Osteocyte (in vitro differentiated cells): ENCODE data around the gene NRXN3. TPM values are rescaled to one million over a fixed set of nuclear protein-coding genes. Genes with fewer than 3 reads are reported as not detected.

ENCODE experiments used
- DNase-seq: peaks from one replicate; pipeline ENCODE4 v3.0.0; 2021; ENCODE audit warnings: mixed read lengths; ENCODE audit not compliant: unreplicated experiment; ENCODE audit errors: extremely low spot score
- H3K27ac Mint-ChIP-seq: one replicate; pipeline ENCODE4 v1.8.0; 2021; ENCODE audit warnings: mild to moderate bottlenecking, mixed read lengths; ENCODE audit not compliant: unreplicated experiment
- H3K27me3 Mint-ChIP-seq: one replicate; pipeline ENCODE4 v1.8.0; 2021; ENCODE audit warnings: mixed read lengths; ENCODE audit not compliant: unreplicated experiment
- H3K36me3 Mint-ChIP-seq: one replicate; pipeline ENCODE4 v1.8.0; 2021; ENCODE audit warnings: mixed read lengths; ENCODE audit not compliant: unreplicated experiment
- H3K4me1 Mint-ChIP-seq: one replicate; pipeline ENCODE4 v1.8.0; 2021; ENCODE audit warnings: mixed read lengths; ENCODE audit not compliant: unreplicated experiment
- H3K4me3 Mint-ChIP-seq: one replicate; pipeline ENCODE4 v1.8.0; 2021; ENCODE audit warnings: mild to moderate bottlenecking, moderate library complexity, mixed read lengths; ENCODE audit not compliant: unreplicated experiment
- H3K9me3 Mint-ChIP-seq: one replicate; pipeline ENCODE4 v1.8.0; 2021; ENCODE audit warnings: mixed read lengths; ENCODE audit not compliant: unreplicated experiment
- CTCF ChIP-seq: fragments of 200-600 bp; sonication (generic); IDR thresholded peaks from 2 replicates; pipeline ENCODE4 v1.5.0; 2021; ENCODE audit warnings: antibody characterized with exemption, mild to moderate bottlenecking, moderate library complexity
- total RNA-seq: library from RNA; stranded (reverse); gene quantifications from 2 replicates; pipeline ENCODE4 v1.2.1, GENCODE V29; 2021

Gene NRXN3
- total RNA-seq, 1 donor from 2014 or later, result 26.5 TPM

- TF ChIP-seq CTCF, result no peak
- Mint-ChIP-seq H3K4me3 (no peak overlapping the region), H3K27me3 (no peaks in the 10 kb centered on the region), H3K9me3 (peaks cover 6% of the 10 kb centered on the region), H3K36me3 (no peaks in the 10 kb centered on the region), H3K27ac (no peak overlapping the region), H3K4me1 (no peaks in the 10 kb centered on the region)
- no peak for DNase-seq
Observed at GRCh38 chr14:78978896-78979295, 808.7 kb downstream of the NRXN3 start.

DNA sequence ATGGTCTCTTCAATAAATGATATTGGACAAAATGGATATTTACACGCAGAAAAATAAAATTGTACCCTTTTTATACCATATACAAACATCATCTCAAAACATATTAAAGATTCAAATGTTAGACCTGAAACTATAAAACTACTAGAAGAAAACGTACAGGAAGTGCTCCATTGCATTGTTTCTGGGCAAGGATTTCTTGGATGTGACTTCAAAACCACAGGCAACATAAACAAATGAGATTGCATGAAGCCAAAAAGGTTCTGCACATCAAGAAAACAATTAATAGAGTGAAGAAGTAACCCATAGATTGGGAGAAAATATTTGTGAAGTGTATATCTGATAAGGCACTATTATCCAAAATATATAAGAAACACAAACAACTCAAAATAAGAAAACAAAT, 812.4 kb downstream of the NRXN3 start:
- TF ChIP-seq CTCF, result no peak
- H3K4me1 Mint-ChIP-seq, result no peaks in the 10 kb centered on the region
- H3K27ac Mint-ChIP-seq, result no peak overlapping the region
- H3K4me3 Mint-ChIP-seq, result no peak overlapping the region
- H3K27me3 Mint-ChIP-seq, result peaks cover 6% of the 10 kb centered on the region
- DNase-seq, result no peak
- H3K9me3 Mint-ChIP-seq, result peaks cover 6% of the 10 kb centered on the region
- no peaks in the 10 kb centered on the region for H3K36me3 Mint-ChIP-seq

DNA sequence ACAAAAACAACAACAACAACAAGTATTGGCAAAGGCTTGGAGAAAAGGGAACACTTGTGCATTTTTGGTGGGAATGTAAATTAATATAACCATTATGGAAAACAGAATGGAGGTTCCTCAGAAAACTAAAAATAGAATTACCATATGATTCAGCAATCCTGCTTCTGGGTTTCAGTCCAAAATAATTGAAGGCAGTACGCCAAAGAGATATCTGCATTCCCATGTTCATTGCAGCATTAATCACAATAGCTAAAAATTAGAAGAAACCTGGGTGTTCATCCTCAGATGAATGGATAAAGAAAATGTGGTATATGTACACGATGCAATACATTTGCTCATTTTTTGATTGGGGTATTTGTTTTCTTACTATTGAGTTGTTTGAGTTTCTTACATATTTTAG, 813.0 kb downstream of the NRXN3 start:
- H3K4me3 Mint-ChIP-seq, result no peak overlapping the region
- no peaks in the 10 kb centered on the region for H3K4me1 Mint-ChIP-seq
- H3K27ac Mint-ChIP-seq, result no peak overlapping the region
- H3K27me3 Mint-ChIP-seq, result peaks cover 10% of the 10 kb centered on the region
- DNase-seq, result no peak
- TF ChIP-seq CTCF, result no peak
- H3K36me3 Mint-ChIP-seq, result no peaks in the 10 kb centered on the region
- H3K9me3 Mint-ChIP-seq, result peaks cover 6% of the 10 kb centered on the region

- no peak for DNase-seq
- no peaks in the 10 kb centered on the region for H3K36me3 Mint-ChIP-seq
- H3K4me1 Mint-ChIP-seq, result no peaks in the 10 kb centered on the region
- H3K27me3 Mint-ChIP-seq, result peaks cover 10% of the 10 kb centered on the region
- peaks cover 6% of the 10 kb centered on the region for H3K9me3 Mint-ChIP-seq
- H3K4me3 Mint-ChIP-seq, result no peak overlapping the region
- no peak overlapping the region for H3K27ac Mint-ChIP-seq
- TF ChIP-seq CTCF, result no peak
Observed at GRCh38 chr14:78985668-78986381, 815.7 kb downstream of the NRXN3 start.

DNA sequence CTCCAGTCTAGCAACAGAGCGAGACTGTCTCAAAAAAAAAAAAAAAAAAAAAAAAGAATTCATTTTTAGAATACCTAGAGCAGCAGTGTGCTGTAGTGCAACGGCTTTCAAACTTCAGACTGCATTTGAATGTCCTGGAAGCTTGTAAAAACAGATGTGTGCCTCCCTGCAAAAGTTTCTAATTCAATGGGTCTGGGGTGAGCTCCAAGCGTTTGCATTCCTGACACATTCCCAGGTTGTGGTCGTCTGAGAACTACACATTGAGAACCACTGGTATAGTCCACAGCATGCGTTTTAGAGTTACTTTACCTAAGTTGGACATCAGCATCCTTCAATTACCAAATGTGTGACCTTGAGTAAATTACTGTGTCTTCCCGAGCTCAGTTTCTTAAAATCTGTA, 816.8 kb downstream of the NRXN3 start:
- no peak for DNase-seq
- H3K4me1 Mint-ChIP-seq, result no peaks in the 10 kb centered on the region
- no peak overlapping the region for H3K27ac Mint-ChIP-seq
- H3K4me3 Mint-ChIP-seq, result no peak overlapping the region
- TF ChIP-seq CTCF, result no peak
- peaks cover 6% of the 10 kb centered on the region for H3K9me3 Mint-ChIP-seq
- no peaks in the 10 kb centered on the region for H3K36me3 Mint-ChIP-seq
- peaks cover 11% of the 10 kb centered on the region for H3K27me3 Mint-ChIP-seq
